ENCODE measurements around the gene MOGAT2.

Gene MOGAT2

DNA sequence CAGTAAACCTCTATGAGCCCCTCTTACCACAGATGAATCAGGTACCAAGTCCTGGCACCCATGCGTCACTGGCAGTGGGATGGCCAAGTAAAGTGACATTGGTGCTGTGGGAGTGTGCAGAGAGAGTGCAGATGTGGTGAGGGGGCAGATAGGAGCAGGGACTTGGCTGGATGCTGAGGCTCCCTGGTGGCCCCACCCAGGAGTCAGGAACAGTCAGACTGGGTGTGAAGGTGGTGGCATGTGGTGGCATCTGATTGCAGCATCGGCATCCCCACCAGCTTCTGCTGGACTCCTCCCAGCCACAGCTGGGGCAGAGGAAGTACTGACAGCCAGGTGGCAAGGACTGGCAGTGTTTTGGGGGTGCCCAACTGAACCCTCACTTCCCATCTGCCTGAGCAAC, 62.3 kb downstream of the MOGAT2 start:
- Histone ChIP-seq H3K9me3 (ENCODE audit: control insufficient read depth, low read length) (no peaks in the 10 kb centered on the region), H3K4me1 (ENCODE audit: control insufficient read depth, insufficient read depth, low read length, poor library complexity, severe bottlenecking) (no peaks in the 10 kb centered on the region), H3K27me3 (replicated peaks; ENCODE audit: control insufficient read depth, insufficient read depth, low read length, poor library complexity, severe bottlenecking) (no peaks in the 10 kb centered on the region), H3K4me3 (ENCODE audit: insufficient read depth, low read depth, low read length, poor library complexity, severe bottlenecking) (no peak overlapping the region), H3K36me3 (ENCODE audit: control insufficient read depth, insufficient read depth, low read length) (no peaks in the 10 kb centered on the region), H3K27ac (ENCODE audit: insufficient read depth, low read length, poor library complexity, severe bottlenecking) (no peak overlapping the region)
- DNase-seq: no peak

- DNase-seq: no peak
- Histone ChIP-seq H3K4me1 (ENCODE audit: control insufficient read depth, insufficient read depth, low read length, poor library complexity, severe bottlenecking) (no peaks in the 10 kb centered on the region), H3K36me3 (ENCODE audit: control insufficient read depth, insufficient read depth, low read length) (no peaks in the 10 kb centered on the region), H3K9me3 (ENCODE audit: control insufficient read depth, low read length) (no peaks in the 10 kb centered on the region), H3K27me3 (replicated peaks; ENCODE audit: control insufficient read depth, insufficient read depth, low read length, poor library complexity, severe bottlenecking) (no peaks in the 10 kb centered on the region), H3K4me3 (ENCODE audit: insufficient read depth, low read depth, low read length, poor library complexity, severe bottlenecking) (no peak overlapping the region), H3K27ac (ENCODE audit: insufficient read depth, low read length, poor library complexity, severe bottlenecking) (no peak overlapping the region)
Observed at GRCh38 chr11:75780888-75781287, 63.2 kb downstream of the MOGAT2 start.

GRCh38 chr11:75781296-75781695, 63.7 kb downstream of the MOGAT2 start:
- Histone ChIP-seq H3K4me3 (ENCODE audit: insufficient read depth, low read depth, low read length, poor library complexity, severe bottlenecking) (no peak overlapping the region), H3K27me3 (replicated peaks; ENCODE audit: control insufficient read depth, insufficient read depth, low read length, poor library complexity, severe bottlenecking) (no peaks in the 10 kb centered on the region), H3K9me3 (ENCODE audit: control insufficient read depth, low read length) (no peaks in the 10 kb centered on the region), H3K27ac (ENCODE audit: insufficient read depth, low read length, poor library complexity, severe bottlenecking) (no peak overlapping the region), H3K4me1 (ENCODE audit: control insufficient read depth, insufficient read depth, low read length, poor library complexity, severe bottlenecking) (no peaks in the 10 kb centered on the region), H3K36me3 (ENCODE audit: control insufficient read depth, insufficient read depth, low read length) (no peaks in the 10 kb centered on the region)
- DNase-seq: no peak

GRCh38 chr11:75781831-75782230, 64.2 kb downstream of the MOGAT2 start:
- no peaks in the 10 kb centered on the region for H3K36me3 ChIP-seq (ENCODE audit: control insufficient read depth, insufficient read depth, low read length)
- no peak for DNase-seq
- no peaks in the 10 kb centered on the region for H3K27me3 ChIP-seq (replicated peaks; ENCODE audit: control insufficient read depth, insufficient read depth, low read length, poor library complexity, severe bottlenecking)
- no peak overlapping the region for H3K27ac ChIP-seq (ENCODE audit: insufficient read depth, low read length, poor library complexity, severe bottlenecking)
- no peaks in the 10 kb centered on the region for H3K9me3 ChIP-seq (ENCODE audit: control insufficient read depth, low read length)
- H3K4me3 ChIP-seq (ENCODE audit: insufficient read depth, low read depth, low read length, poor library complexity, severe bottlenecking): no peak overlapping the region
- H3K4me1 ChIP-seq (ENCODE audit: control insufficient read depth, insufficient read depth, low read length, poor library complexity, severe bottlenecking): no peaks in the 10 kb centered on the region
